IMR-90 (cell line): ENCODE data around the gene CIZ1. TPM values are rescaled to one million over a fixed set of nuclear protein-coding genes. Genes with fewer than 3 reads are reported as not detected.
A peak's percentile ranks its signal among the peaks of the same experiment; 100 is the strongest.

ENCODE experiments used
- ATAC-seq: fragments of 200-7000 bp; cut with Tn5 transposase; 2 replicates; pipeline ENCODE4 v1.9.1; 2020; ENCODE audit warnings: low read depth, mild to moderate bottlenecking, moderate library complexity
- BruUV-seq: library from RNA; stranded (reverse); fragments of 400-500 nt; replicated peaks from 2 replicates; lab custom pipeline; 2021; lab: Mats Ljungman, UMichigan
- CTCF ChIA-PET: fragments of 300-600 bp; formaldehyde crosslinking; extraction: SDS; loops from one replicate; lab custom pipeline; 2021; ENCODE audit warnings: antibody characterized with exemption; lab: Yijun Ruan, JAX
- POLR2A ChIA-PET: fragments of 300-600 bp; sonication (Branson Sonifier 250); formaldehyde crosslinking; loops from one replicate; lab custom pipeline; 2022; ENCODE audit warnings: antibody characterized with exemption; ENCODE audit not compliant: unreplicated experiment; lab: Charles Lee
- DNase-seq: peaks from one replicate; pipeline ENCODE4 v3.0.0; 2013
- H2AFZ ChIP-seq: replicated peaks from 2 replicates; pipeline ENCODE3; 2013; ENCODE audit warnings: low read length, mild to moderate bottlenecking; ENCODE audit not compliant: poor library complexity
- H2AK5ac ChIP-seq: 2 replicates; pipeline ENCODE4 v1.6.1; 2013; ENCODE audit warnings: low read depth, low read length, inconsistent platforms
- H2AK9ac ChIP-seq: replicated peaks from 2 replicates; pipeline ENCODE3; 2013; ENCODE audit warnings: mild to moderate bottlenecking, low read depth, low read length, moderate library complexity; ENCODE audit not compliant: poor library complexity
- H2BK120ac ChIP-seq: 2 replicates; pipeline ENCODE4 v1.6.1; 2013; ENCODE audit warnings: low read depth, low read length, inconsistent platforms
- H2BK15ac ChIP-seq: 3 replicates; pipeline ENCODE4 v1.6.1; 2013; ENCODE audit warnings: low read depth, low read length, inconsistent platforms
- H2BK20ac ChIP-seq: 2 replicates; pipeline ENCODE4 v1.6.1; 2013; ENCODE audit warnings: low read depth, mild to moderate bottlenecking, inconsistent platforms, low read length, moderate library complexity
- H2BK5ac ChIP-seq: 2 replicates; pipeline ENCODE4 v1.6.1; 2013; ENCODE audit warnings: mild to moderate bottlenecking, low read depth, low read length, inconsistent platforms; ENCODE audit not compliant: poor library complexity, severe bottlenecking
- H3K14ac ChIP-seq: replicated peaks from 2 replicates; pipeline ENCODE4 v1.6.1; 2013; ENCODE audit warnings: low read depth, low read length, inconsistent platforms
- H3K18ac ChIP-seq: 2 replicates; pipeline ENCODE4 v1.6.1; 2013; ENCODE audit warnings: low read depth, low read length, control low read depth
- H3K23ac ChIP-seq: 2 replicates; pipeline ENCODE4 v1.6.1; 2013; ENCODE audit warnings: low read depth, low read length, inconsistent platforms
- H3K27ac ChIP-seq: 2 replicates; pipeline ENCODE4 v1.5.1; 2013; ENCODE audit warnings: mild to moderate bottlenecking, control low read depth, low read length; ENCODE audit not compliant: insufficient read depth
- H3K27me3 ChIP-seq: 2 replicates; pipeline ENCODE4 v1.6.1; 2013; ENCODE audit warnings: low read length; ENCODE audit not compliant: control insufficient read depth, insufficient read depth
- H3K36me3 ChIP-seq: 2 replicates; pipeline ENCODE4 v1.6.1; 2013; ENCODE audit warnings: low read length, mixed read lengths; ENCODE audit not compliant: control insufficient read depth, insufficient read depth
- H3K4ac ChIP-seq: 2 replicates; pipeline ENCODE4 v1.6.1; 2013; ENCODE audit warnings: low read depth, low read length, inconsistent platforms
- H3K4me1 ChIP-seq: 2 replicates; pipeline ENCODE4 v1.6.1; 2013; ENCODE audit warnings: low read length, mixed read lengths; ENCODE audit not compliant: control insufficient read depth, insufficient read depth
- H3K4me2 ChIP-seq: 2 replicates; pipeline ENCODE4 v1.6.1; 2013; ENCODE audit warnings: low read depth, mild to moderate bottlenecking, control low read depth, low read length, moderate library complexity
- H3K4me3 ChIP-seq: 2 replicates; pipeline ENCODE4 v1.5.1; 2013; ENCODE audit warnings: low read depth, mild to moderate bottlenecking, control low read depth, low read length, moderate library complexity; ENCODE audit not compliant: insufficient read depth
- H3K56ac ChIP-seq: 2 replicates; pipeline ENCODE4 v1.6.1; 2013; ENCODE audit warnings: low read length, inconsistent platforms; ENCODE audit not compliant: insufficient read depth; ENCODE audit errors: extremely low read depth
- H3K79me1 ChIP-seq, 2 experiments: 2 replicates each; pipeline ENCODE4 v1.6.1; 2013; ENCODE audit warnings: low read length in 2 of 2, inconsistent platforms in 1 of 2, low read depth in 1 of 2
- H3K9ac ChIP-seq: 2 replicates; pipeline ENCODE4 v1.6.1; 2013; ENCODE audit warnings: low read depth, low read length, control low read depth
- H3K9me1 ChIP-seq: 2 replicates; pipeline ENCODE4 v1.6.1; 2013; ENCODE audit warnings: low read length, inconsistent platforms; ENCODE audit not compliant: insufficient read depth
- H3K9me3 ChIP-seq: 2 replicates; pipeline ENCODE4 v1.6.1; 2013; ENCODE audit warnings: low read length; ENCODE audit not compliant: control insufficient read depth, insufficient read depth
- H4K20me1 ChIP-seq: 2 replicates; pipeline ENCODE4 v1.6.1; 2013; ENCODE audit warnings: low read length, inconsistent platforms; ENCODE audit not compliant: insufficient read depth
- H4K5ac ChIP-seq: 2 replicates; pipeline ENCODE4 v1.6.1; 2013; ENCODE audit warnings: mild to moderate bottlenecking, low read depth, low read length, control low read depth
- H4K8ac ChIP-seq, 2 experiments: 2 replicates each; pipeline ENCODE4 v1.6.1; 2013; ENCODE audit warnings: low read depth in 2 of 2, low read length in 2 of 2, control low read depth in 1 of 2, inconsistent platforms in 1 of 2
- H4K91ac ChIP-seq: 2 replicates; pipeline ENCODE4 v1.6.1; 2013; ENCODE audit warnings: low read depth, low read length, inconsistent platforms; ENCODE audit not compliant: insufficient read depth
- ELK1 ChIP-seq: fragments of 150-350 bp; IDR thresholded peaks from 2 replicates; pipeline ENCODE4 v1.6.1; 2016; ENCODE audit warnings: low read depth, mild to moderate bottlenecking, low read length, moderate library complexity, borderline replicate concordance
- MAFK ChIP-seq: IDR thresholded peaks from 2 replicates; pipeline ENCODE4 v1.6.1; 2012; ENCODE audit warnings: low read depth, low read length, improper control_type of control experiment
- MAZ ChIP-seq: IDR thresholded peaks from 2 replicates; pipeline ENCODE4 v1.6.1; 2012; ENCODE audit warnings: low read depth, mild to moderate bottlenecking, low read length, improper control_type of control experiment, moderate library complexity, borderline replicate concordance
- NFE2L2 ChIP-seq: fragments of 150-350 bp; IDR thresholded peaks from 2 replicates; pipeline ENCODE4 v1.6.1; 2016; ENCODE audit warnings: low read depth, mild to moderate bottlenecking, low read length
- POLR2A ChIP-seq: IDR thresholded peaks from 2 replicates; pipeline ENCODE4 v1.6.1; 2012; ENCODE audit warnings: mild to moderate bottlenecking, low read depth, low read length
- USF2 ChIP-seq: fragments of 150-350 bp; IDR thresholded peaks from 2 replicates; pipeline ENCODE4 v1.6.1; 2017; ENCODE audit warnings: mild to moderate bottlenecking, antibody characterized with exemption, low read length, low read depth
- WGBS, 2 experiments: methylation state at CpG; one replicate each; pipeline versions ENCODE4 v1.1.5 to v1.1.7; 2013; ENCODE audit warnings: missing lambda C conversion rate in 2 of 2; ENCODE audit not compliant: insufficient read length in 1 of 2; ENCODE audit errors: extremely low coverage in 2 of 2; 5-methylcytosine and 5-hydroxymethylcytosine counted together
- dilution Hi-C: fragments of 300-500 bp; cut with HindIII; formaldehyde crosslinking; loops from one replicate; pipeline ENCODE4 v1.14.3; 2018; ENCODE audit warnings: low sequenced_read_pairs; ENCODE audit not compliant: unreplicated experiment
- in situ Hi-C: fragments of 300-500 bp; cut with MboI; formaldehyde crosslinking; loops from 3 replicates; pipeline ENCODE4 v1.14.3; 2019; ENCODE audit warnings: low sequenced_read_pairs, inconsistent platforms, mixed read lengths
- intact Hi-C: fragments of 100-400 bp; cut with micrococcal nuclease; formaldehyde crosslinking; loops from 2 replicates; pipeline ENCODE4 v1.10.0; 2022
- polyA plus RNA-seq, 3 experiments: library from polyadenylated mRNA; depleted of rRNA; stranded (reverse); fragments of >200 nt; gene quantifications; 2 replicates each; pipeline ENCODE4 v1.2.3, GENCODE V29; 2012; ENCODE audit warnings: low replicate concordance in 1 of 3
- total RNA-seq: library from RNA; depleted of rRNA; stranded (reverse); fragments of >200 nt; gene quantifications from 2 replicates; pipeline ENCODE4 v1.2.3, GENCODE V29; 2012

CIZ1 gene
- total and polyA plus RNA-seq, 2 of the 4 experiments (the other 2 are of a cell fraction): 13.8 to 51.9 TPM

GRCh38 chr9:128159784-128160602 is 31.4 kb downstream of the CIZ1 start, which contains the start of gene BBLN:
TSS of gene BBLN (plus strand) at chr9:128160265. CDS start at chr9:128160408, 143 bp downstream.
- Histone ChIP-seq H3K9me3 (no peaks in the 10 kb centered on the region), H2AK9ac (peak within 1 kb of the TSS; percentile 88), H3K56ac (peak within 1 kb of the TSS; percentile 43; the same call in 1 of the 2 replicates), H3K23ac (peak within 1 kb of the TSS; percentile 55; the same call in 1 of the 2 replicates), H3K4me2 (peak within 1 kb of the TSS; percentile 95), H2BK5ac (peak within 1 kb of the TSS; percentile 64), H3K9ac (peak within 1 kb of the TSS; percentile 66), H4K91ac (peak within 1 kb of the TSS; percentile 55; the same call in 1 of the 2 replicates), H3K79me1 (peaks cover 10 to 38% of the 10 kb centered on the region in 2 experiments; a peak in 3 of 4 replicates), H3K9me1 (peaks cover 5% of the 10 kb centered on the region), H2AK5ac (peak within 1 kb of the TSS; percentile 68), H3K4me3 (peak within 1 kb of the TSS; percentile 82), H3K36me3 (peaks cover 27% of the 10 kb centered on the region), H4K20me1 (peaks cover 11% of the 10 kb centered on the region), H3K27me3 (0 out of 2 replicates have a peak, but pooled peaks cover 3% of the 10 kb centered on the region), H4K5ac (peak within 1 kb of the TSS; percentile 81), H3K27ac (peak within 1 kb of the TSS; percentile 70), H3K14ac (peak within 1 kb of the TSS; percentile 81), H3K4me1 (peaks cover 1% of the 10 kb centered on the region; the same call in 1 of the 2 replicates), H4K8ac (peak within 1 kb of the TSS; percentile 73 to 94), H3K4ac (peak within 1 kb of the TSS; percentile 89), H2BK15ac (peak within 1 kb of the TSS; percentile 1; the same call in 1 of the 3 replicates), H2AFZ (peak within 1 kb of the TSS; percentile 95), H2BK20ac (no peak within 1 kb of the TSS), H3K18ac (peak within 1 kb of the TSS; percentile 65; the same call in 1 of the 2 replicates), H2BK120ac (peak within 1 kb of the TSS; percentile 58)
- ChIA-PET CTCF (interaction anchor here (1.1 kb wide), 1 partner anchor 23 kb away, joined by 3 read pairs; no protein-coding TSS in a partner anchor), POLR2A (interaction anchor here (0.9 kb wide), 1 partner anchor 18 kb away, joined by 3 read pairs; no protein-coding TSS in a partner anchor)
- in situ Hi-C loops: no loop called here
- TF ChIP-seq MAFK (no peak), NFE2L2 (no peak), ELK1 (no peak), MAZ (peak; percentile 87; the same call in 1 of the 2 replicates), USF2 (0 out of 2 replicates have a peak, but pooled peaks have one; percentile 4), POLR2A (peak; percentile 72)
- no TSS peak for BruUV-seq
- DNase-seq: peak; percentile 85
- dilution Hi-C loops: no loop called here
- WGBS, 2 experiments: 0% methylated on average over 34 of the region's 77 CpGs; no CpG with 5 or more reads in 1 of the 2 experiments
- ATAC-seq: peak; percentile 98
- intact Hi-C loops: no loop called here
